Liver (tissue), 9 donors: Measurements from ENCODE around the gene RAB29. TPM values are rescaled to one million over a fixed set of nuclear protein-coding genes. Genes with fewer than 3 reads are reported as not detected.

Experiments
- DNase-seq: peaks from one replicate; pipeline ENCODE4 v3.0.0-alpha.2; 2017; ENCODE audit warnings: low spot score
- H3K27ac ChIP-seq, 2 donors: one replicate each; pipeline ENCODE4 v1.7.0; 2013; ENCODE audit warnings: inconsistent platforms in 2 of 2, low read length in 2 of 2, control low read depth in 1 of 2, low read depth in 1 of 2, mild to moderate bottlenecking in 1 of 2
- H3K27me3 ChIP-seq, 4 donors: one replicate each; pipeline versions ENCODE4 v1.6.1 to v1.7.0; 2013; ENCODE audit warnings: low read length in 3 of 4, inconsistent platforms in 1 of 4, mild to moderate bottlenecking in 1 of 4, moderate library complexity in 1 of 4; ENCODE audit not compliant: control insufficient read depth in 4 of 4, insufficient read depth in 4 of 4
- H3K36me3 ChIP-seq, 4 donors: one replicate each; pipeline versions ENCODE4 v1.6.1 to v1.7.0; 2013; ENCODE audit warnings: low read length in 3 of 4, mild to moderate bottlenecking in 3 of 4, low read depth in 1 of 4, moderate library complexity in 1 of 4; ENCODE audit not compliant: control insufficient read depth in 4 of 4, insufficient read depth in 3 of 4
- H3K4me1 ChIP-seq, 4 donors: one replicate each; pipeline versions ENCODE4 v1.6.1 to v1.7.0; 2013; ENCODE audit warnings: low read length in 3 of 4, mild to moderate bottlenecking in 3 of 4, moderate library complexity in 1 of 4; ENCODE audit not compliant: control insufficient read depth in 4 of 4, insufficient read depth in 4 of 4
- H3K4me3 ChIP-seq, 3 donors: one replicate each; pipeline versions ENCODE4 v1.6.1 to v1.7.0; 2013; ENCODE audit warnings: low read length in 3 of 3, control low read depth in 1 of 3, low read depth in 1 of 3, mild to moderate bottlenecking in 1 of 3
- H3K9ac ChIP-seq, 2 donors: one replicate each; pipeline ENCODE4 v1.7.0; 2013; ENCODE audit warnings: low read length in 2 of 2, mild to moderate bottlenecking in 2 of 2, moderate library complexity in 2 of 2, control low read depth in 1 of 2, low read depth in 1 of 2
- H3K9me3 ChIP-seq, 4 donors: one replicate each; pipeline versions ENCODE4 v1.6.1 to v1.7.0; 2013; ENCODE audit warnings: low read length in 3 of 4; ENCODE audit not compliant: control insufficient read depth in 4 of 4
- EGR1 ChIP-seq, 2 donors: IDR thresholded peaks; 2 replicates each; pipeline ENCODE4 v1.6.1; 2016 to 2018; ENCODE audit warnings: antibody characterized with exemption in 2 of 2, low read depth in 2 of 2
- FOXA1 ChIP-seq: IDR thresholded peaks from 2 replicates; pipeline ENCODE4 v1.6.1; 2016; ENCODE audit warnings: antibody characterized with exemption
- FOXA2 ChIP-seq: IDR thresholded peaks from 2 replicates; pipeline ENCODE4 v1.6.1; 2016; ENCODE audit warnings: antibody characterized with exemption
- GABPA ChIP-seq, 2 donors: IDR thresholded peaks in 1 of 2; conservative IDR thresholded peaks in 1 of 2; 2 replicates each; pipeline ENCODE4 v1.6.1; 2016; ENCODE audit warnings: antibody characterized with exemption in 2 of 2, mild to moderate bottlenecking in 1 of 2, moderate library complexity in 1 of 2
- HNF4A ChIP-seq, 2 donors: conservative IDR thresholded peaks; 2 replicates each; pipeline ENCODE4 v1.6.1; 2016; ENCODE audit warnings: antibody characterized with exemption in 2 of 2, mild to moderate bottlenecking in 2 of 2
- HNF4G ChIP-seq: IDR thresholded peaks from 2 replicates; pipeline ENCODE4 v1.6.1; 2016; ENCODE audit warnings: antibody characterized with exemption
- JUND ChIP-seq, 2 donors: IDR thresholded peaks; 2 replicates each; pipeline ENCODE4 v1.6.1; 2016; ENCODE audit warnings: antibody characterized with exemption in 2 of 2
- NR2F2 ChIP-seq: IDR thresholded peaks from 2 replicates; pipeline ENCODE4 v1.6.1; 2016; ENCODE audit warnings: antibody characterized with exemption
- RAD21 ChIP-seq, 2 donors: IDR thresholded peaks; 2 replicates each; pipeline ENCODE4 v1.6.1; 2016; ENCODE audit warnings: antibody characterized with exemption in 2 of 2, mild to moderate bottlenecking in 2 of 2
- RXRA ChIP-seq, 2 donors: IDR thresholded peaks; 2 replicates each; pipeline ENCODE4 v1.6.1; 2017 to 2018; ENCODE audit warnings: antibody characterized with exemption in 2 of 2, mild to moderate bottlenecking in 1 of 2
- SP1 ChIP-seq: IDR thresholded peaks from 2 replicates; pipeline ENCODE4 v1.6.1; 2018; ENCODE audit warnings: antibody characterized with exemption, mild to moderate bottlenecking
- TAF1 ChIP-seq: conservative IDR thresholded peaks from 2 replicates; pipeline ENCODE4 v1.6.1; 2016; ENCODE audit warnings: antibody characterized with exemption, mild to moderate bottlenecking
- YY1 ChIP-seq: IDR thresholded peaks from 2 replicates; pipeline ENCODE4 v1.6.1; 2016; ENCODE audit warnings: antibody characterized with exemption, mild to moderate bottlenecking
- ZBTB33 ChIP-seq: IDR thresholded peaks from 2 replicates; pipeline ENCODE4 v1.6.1; 2016; ENCODE audit warnings: antibody characterized with exemption
- WGBS: extraction: QIAGEN DNeasy Blood & Tissue Kit; methylation state at CpG from one replicate; pipeline ENCODE4 v1.1.7; 2013; 5-methylcytosine and 5-hydroxymethylcytosine counted together
- polyA plus RNA-seq, 2 donors: library from polyadenylated mRNA; stranded (reverse) in 1 of 2; unstranded in 1 of 2; fragments of 200-250 nt in 1 of 2; fragments of >200 nt in 1 of 2; fragmentation: Nextera tagmentation in 1 of 2; extraction: Ambion mirVana in 1 of 2; gene quantifications; one replicate each; pipeline versions ENCODE4 v1.2.1 to v1.2.3, GENCODE V29; 2013 to 2015
- total RNA-seq, 2 donors: library from RNA; depleted of rRNA; stranded (reverse); fragments of >200 nt; gene quantifications; one replicate each; pipeline ENCODE4 v1.2.3, GENCODE V29; 2014
- TF ChIP-seq, protein P1 (sequence below): IDR thresholded peaks from 2 replicates; pipeline ENCODE4 v1.6.1; 2016; ENCODE audit warnings: antibody characterized with exemption, mild to moderate bottlenecking
- TF ChIP-seq, protein P2 (sequence below): fragments of 150-350 bp; IDR thresholded peaks from 2 replicates; pipeline ENCODE4 v1.5.1; 2017; ENCODE audit warnings: improper control_type of control experiment, low read depth, low read length; ENCODE audit not compliant: missing input control
- TF ChIP-seq, protein P3 (sequence below): IDR thresholded peaks from 2 replicates; pipeline ENCODE4 v1.6.1; 2016; ENCODE audit warnings: antibody characterized with exemption
- TF ChIP-seq, protein P4 (sequence below): IDR thresholded peaks from 2 replicates; pipeline ENCODE4 v1.6.1; 2016; ENCODE audit warnings: antibody characterized with exemption
- donor health status: healthy.
- donor health status: healthy.
- donor health status: healthy.
- donor health status: healthy.
- donor health status: healthy.

RAB29 gene
- total and polyA plus RNA-seq, 4 donors, result 11.0 to 25.0 (median 16.0) TPM

DNA sequence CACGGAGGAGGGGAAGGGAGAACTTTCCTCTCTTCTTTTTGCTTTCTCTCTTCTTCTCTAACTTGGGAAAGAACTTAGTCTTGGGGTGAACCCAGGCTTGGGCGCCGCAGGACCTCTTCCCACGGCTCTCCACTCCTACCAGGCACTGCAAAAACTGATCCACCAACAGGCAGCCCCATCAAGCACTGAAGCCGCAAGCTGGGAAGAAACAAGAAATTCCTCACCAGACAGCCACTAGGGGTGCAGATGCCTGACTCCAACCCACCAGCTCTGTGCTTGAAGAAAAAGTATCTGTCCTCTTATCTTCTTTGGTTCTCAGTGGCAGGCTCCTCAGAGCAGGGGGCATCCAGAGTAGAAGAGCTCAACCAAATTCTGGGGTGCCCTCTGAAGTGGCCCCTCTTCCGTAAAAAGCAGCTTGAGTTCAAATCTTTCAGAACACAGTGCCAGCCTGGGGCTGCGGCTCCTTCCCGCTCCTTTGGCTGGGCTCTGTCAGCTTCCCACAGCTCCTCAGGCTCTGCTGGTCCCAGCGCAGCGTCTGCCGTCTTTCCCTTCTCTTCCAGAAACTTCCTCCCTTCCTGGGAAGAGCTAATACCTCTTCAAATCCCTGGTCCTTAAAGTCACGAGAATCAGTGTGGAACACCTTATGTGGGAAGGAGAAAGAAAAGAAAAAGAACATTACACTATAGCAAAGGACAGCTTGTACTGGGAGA, 35.3 kb upstream of the RAB29 start (continued):
- TF ChIP-seq FOXA1, result no peak

- Histone ChIP-seq H3K27ac (no peak overlapping the region), H3K36me3 (no peaks in the 10 kb centered on the region), H3K9ac (no peak overlapping the region), H3K9me3 (no peaks in the 10 kb centered on the region), H3K4me1 (peaks cover 0 to 20% (median 13%) of the 10 kb centered on the region in 4 donors), H3K4me3 (no peak overlapping the region), H3K27me3 (no peaks in the 10 kb centered on the region)
- 90% methylated on average over 14 of the region's 14 CpGs for WGBS
- TF ChIP-seq HNF4A (conservative IDR thresholded peaks at IDR 0.05) (no peak), NR2F2 (no peak), FOXA2 (no peak), SP1 (no peak), TAF1 (no peak), HNF4G (no peak), GABPA (IDR thresholded peaks at IDR 0.05 in 1 of 2, conservative IDR thresholded peaks at IDR 0.05 in 1 of 2) (no peak), RXRA (IDR thresholded peaks at IDR 0.05) (no peak), FOXA1 (no peak)
- TF ChIP-seq, protein P1, sequence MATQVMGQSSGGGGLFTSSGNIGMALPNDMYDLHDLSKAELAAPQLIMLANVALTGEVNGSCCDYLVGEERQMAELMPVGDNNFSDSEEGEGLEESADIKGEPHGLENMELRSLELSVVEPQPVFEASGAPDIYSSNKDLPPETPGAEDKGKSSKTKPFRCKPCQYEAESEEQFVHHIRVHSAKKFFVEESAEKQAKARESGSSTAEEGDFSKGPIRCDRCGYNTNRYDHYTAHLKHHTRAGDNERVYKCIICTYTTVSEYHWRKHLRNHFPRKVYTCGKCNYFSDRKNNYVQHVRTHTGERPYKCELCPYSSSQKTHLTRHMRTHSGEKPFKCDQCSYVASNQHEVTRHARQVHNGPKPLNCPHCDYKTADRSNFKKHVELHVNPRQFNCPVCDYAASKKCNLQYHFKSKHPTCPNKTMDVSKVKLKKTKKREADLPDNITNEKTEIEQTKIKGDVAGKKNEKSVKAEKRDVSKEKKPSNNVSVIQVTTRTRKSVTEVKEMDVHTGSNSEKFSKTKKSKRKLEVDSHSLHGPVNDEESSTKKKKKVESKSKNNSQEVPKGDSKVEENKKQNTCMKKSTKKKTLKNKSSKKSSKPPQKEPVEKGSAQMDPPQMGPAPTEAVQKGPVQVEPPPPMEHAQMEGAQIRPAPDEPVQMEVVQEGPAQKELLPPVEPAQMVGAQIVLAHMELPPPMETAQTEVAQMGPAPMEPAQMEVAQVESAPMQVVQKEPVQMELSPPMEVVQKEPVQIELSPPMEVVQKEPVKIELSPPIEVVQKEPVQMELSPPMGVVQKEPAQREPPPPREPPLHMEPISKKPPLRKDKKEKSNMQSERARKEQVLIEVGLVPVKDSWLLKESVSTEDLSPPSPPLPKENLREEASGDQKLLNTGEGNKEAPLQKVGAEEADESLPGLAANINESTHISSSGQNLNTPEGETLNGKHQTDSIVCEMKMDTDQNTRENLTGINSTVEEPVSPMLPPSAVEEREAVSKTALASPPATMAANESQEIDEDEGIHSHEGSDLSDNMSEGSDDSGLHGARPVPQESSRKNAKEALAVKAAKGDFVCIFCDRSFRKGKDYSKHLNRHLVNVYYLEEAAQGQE, result no peak
- TF ChIP-seq, protein P2, sequence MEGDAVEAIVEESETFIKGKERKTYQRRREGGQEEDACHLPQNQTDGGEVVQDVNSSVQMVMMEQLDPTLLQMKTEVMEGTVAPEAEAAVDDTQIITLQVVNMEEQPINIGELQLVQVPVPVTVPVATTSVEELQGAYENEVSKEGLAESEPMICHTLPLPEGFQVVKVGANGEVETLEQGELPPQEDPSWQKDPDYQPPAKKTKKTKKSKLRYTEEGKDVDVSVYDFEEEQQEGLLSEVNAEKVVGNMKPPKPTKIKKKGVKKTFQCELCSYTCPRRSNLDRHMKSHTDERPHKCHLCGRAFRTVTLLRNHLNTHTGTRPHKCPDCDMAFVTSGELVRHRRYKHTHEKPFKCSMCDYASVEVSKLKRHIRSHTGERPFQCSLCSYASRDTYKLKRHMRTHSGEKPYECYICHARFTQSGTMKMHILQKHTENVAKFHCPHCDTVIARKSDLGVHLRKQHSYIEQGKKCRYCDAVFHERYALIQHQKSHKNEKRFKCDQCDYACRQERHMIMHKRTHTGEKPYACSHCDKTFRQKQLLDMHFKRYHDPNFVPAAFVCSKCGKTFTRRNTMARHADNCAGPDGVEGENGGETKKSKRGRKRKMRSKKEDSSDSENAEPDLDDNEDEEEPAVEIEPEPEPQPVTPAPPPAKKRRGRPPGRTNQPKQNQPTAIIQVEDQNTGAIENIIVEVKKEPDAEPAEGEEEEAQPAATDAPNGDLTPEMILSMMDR, result no peak
- TF ChIP-seq, protein P3, sequence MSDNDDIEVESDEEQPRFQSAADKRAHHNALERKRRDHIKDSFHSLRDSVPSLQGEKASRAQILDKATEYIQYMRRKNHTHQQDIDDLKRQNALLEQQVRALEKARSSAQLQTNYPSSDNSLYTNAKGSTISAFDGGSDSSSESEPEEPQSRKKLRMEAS, result no peak
- no peak for DNase-seq
These were observed 34.7 kb upstream of the RAB29 start for GRCh38 chr1:205809942-205810345.

GRCh38 chr1:205809469-205809868, 34.2 kb upstream of the RAB29 start:
- H3K4me3 ChIP-seq, result no peak overlapping the region
- H3K36me3 ChIP-seq, result no peaks in the 10 kb centered on the region
- no peaks in the 10 kb centered on the region for H3K9me3 ChIP-seq
- WGBS, result 88% methylated on average over 3 of the region's 3 CpGs
- TF ChIP-seq GABPA (IDR thresholded peaks at IDR 0.05 in 1 of 2, conservative IDR thresholded peaks at IDR 0.05 in 1 of 2), result no peak
- no peak for TF ChIP-seq FOXA1
- TF ChIP-seq TAF1, result no peak
- no peak for TF ChIP-seq ZBTB33
- TF ChIP-seq HNF4A (conservative IDR thresholded peaks at IDR 0.05), result no peak
- no peak for TF ChIP-seq YY1
- no peak for TF ChIP-seq EGR1 (IDR thresholded peaks at IDR 0.05; ENCODE audit: low read depth in 2 of 2)
- TF ChIP-seq HNF4G, result no peak
- TF ChIP-seq JUND (IDR thresholded peaks at IDR 0.05), result no peak
- TF ChIP-seq, protein P2, result no peak
- no peak for TF ChIP-seq FOXA2
- no peak for TF ChIP-seq RXRA (IDR thresholded peaks at IDR 0.05)
- no peak for TF ChIP-seq RAD21 (IDR thresholded peaks at IDR 0.05)
- TF ChIP-seq, protein P4, sequence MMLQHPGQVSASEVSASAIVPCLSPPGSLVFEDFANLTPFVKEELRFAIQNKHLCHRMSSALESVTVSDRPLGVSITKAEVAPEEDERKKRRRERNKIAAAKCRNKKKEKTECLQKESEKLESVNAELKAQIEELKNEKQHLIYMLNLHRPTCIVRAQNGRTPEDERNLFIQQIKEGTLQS, result no peak
- TF ChIP-seq, protein P3, result no peak
- no peaks in the 10 kb centered on the region for H3K27me3 ChIP-seq
- H3K27ac ChIP-seq, result no peak overlapping the region
- no peak for DNase-seq
- no peak overlapping the region for H3K9ac ChIP-seq
- peaks cover 0 to 20% (median 13%) of the 10 kb centered on the region in 4 donors for H3K4me1 ChIP-seq
